Psoas muscle (tissue), 8 donors: ENCODE data around the gene ARHGEF26. TPM values are rescaled to one million over a fixed set of nuclear protein-coding genes. Genes with fewer than 3 reads are reported as not detected.

Experiments
- ATAC-seq, 4 donors: fragments of 200-7000 bp; cut with Tn5 transposase; one replicate each; pipeline ENCODE4 v1.9.1; 2020; ENCODE audit warnings: moderate library complexity in 3 of 4, mild to moderate bottlenecking in 2 of 4
- DNase-seq, 2 donors: peaks; one replicate each; pipeline ENCODE4 v3.0.0-alpha.2; 2020
- H3K27ac ChIP-seq: fragments of 200-600 bp; one replicate; pipeline ENCODE4 v1.8.0; 2022
- H3K27me3 ChIP-seq, 3 donors: fragments of 200-600 bp in 1 of 3; one replicate each; pipeline versions ENCODE4 v1.6.1 to v1.8.0; 2013 to 2022; ENCODE audit warnings: low read length in 2 of 3, mild to moderate bottlenecking in 2 of 3, moderate library complexity in 1 of 3; ENCODE audit not compliant: insufficient read depth in 3 of 3
- H3K36me3 ChIP-seq, 2 donors: fragments of 200-600 bp in 1 of 2; one replicate each; pipeline versions ENCODE4 v1.6.1 to v1.8.0; 2013 to 2022; ENCODE audit warnings: low read depth in 1 of 2, mild to moderate bottlenecking in 1 of 2, moderate library complexity in 1 of 2; ENCODE audit not compliant: insufficient read depth in 1 of 2
- H3K4me1 ChIP-seq: fragments of 200-600 bp; one replicate; pipeline ENCODE4 v1.8.0; 2022
- H3K4me3 ChIP-seq: fragments of 200-600 bp; one replicate; pipeline ENCODE4 v1.8.0; 2022; ENCODE audit warnings: mild to moderate bottlenecking
- H3K9me3 ChIP-seq: fragments of 200-600 bp; one replicate; pipeline ENCODE4 v1.8.0; 2022
- WGBS, 3 donors: extraction: QIAGEN DNeasy Blood & Tissue Kit; methylation state at CpG; one replicate each; pipeline versions ENCODE4 v1.1.6 to v1.1.7; 2013; 5-methylcytosine and 5-hydroxymethylcytosine counted together
- intact Hi-C, 2 donors: fragments of 100-400 bp; cut with DNase I; formaldehyde crosslinking; loops; one replicate each; pipeline versions ENCODE4 v1.11.0 to v1.14.2; 2022
- polyA plus RNA-seq, 3 donors: library from polyadenylated mRNA; stranded (reverse); fragments of 200-250 nt; gene quantifications; one replicate each; pipeline ENCODE4 v1.2.3, GENCODE V29; 2013
- total RNA-seq, 4 donors: library from RNA; stranded (reverse); fragmentation: NEBNext Ultra II Directional in 2 of 4; extraction: Animal tissue kit (Norgen Biotek cat#: 25700) in 2 of 4; gene quantifications; one replicate each; pipeline versions ENCODE4 v1.2.1 to v1.2.4, GENCODE V29; 2021 to 2023
- TF ChIP-seq, protein P1 (sequence below): fragments of 200-600 bp; IDR thresholded peaks from one replicate; pipeline ENCODE4 v1.8.0; 2022; ENCODE audit warnings: antibody characterized with exemption
- donor health status: healthy with polysubstance abuse.
- donor health status: DM: no; HTN: no; CAD: no; lungs with moderate emphysema.
- donor health status: Bipolar disorder and iron deficiency.
- donor health status: healthy.
- donor health status: DM: yes; HTN: yes; CAD: no.
- donor health status: DM: no; HTN: no; CAD: no.
- donor health status: DM: no; HTN: no; CAD: no.
- donor health status: DM: yes; HTN: yes; CAD: no.

Gene ARHGEF26
- total and polyA plus RNA-seq, 7 donors: 0.35 to 1.8 (median 0.42) TPM

GRCh38 chr3:154101250-154101649 lies 19.9 kb upstream of the ARHGEF26 start:
- no peaks in the 10 kb centered on the region for H3K9me3 ChIP-seq
- ATAC-seq (no peak), DNase-seq (no peak)
- no peak overlapping the region for H3K27ac ChIP-seq
- H3K36me3 ChIP-seq: no peaks in the 10 kb centered on the region
- WGBS, 3 donors: 88 to 97% (median 92%) methylated on average over 2 of the region's 2 CpGs
- H3K27me3 ChIP-seq: no peaks in the 10 kb centered on the region
- H3K4me1 ChIP-seq: no peaks in the 10 kb centered on the region
- intact Hi-C loops: no loop called here
- TF ChIP-seq, protein P1, sequence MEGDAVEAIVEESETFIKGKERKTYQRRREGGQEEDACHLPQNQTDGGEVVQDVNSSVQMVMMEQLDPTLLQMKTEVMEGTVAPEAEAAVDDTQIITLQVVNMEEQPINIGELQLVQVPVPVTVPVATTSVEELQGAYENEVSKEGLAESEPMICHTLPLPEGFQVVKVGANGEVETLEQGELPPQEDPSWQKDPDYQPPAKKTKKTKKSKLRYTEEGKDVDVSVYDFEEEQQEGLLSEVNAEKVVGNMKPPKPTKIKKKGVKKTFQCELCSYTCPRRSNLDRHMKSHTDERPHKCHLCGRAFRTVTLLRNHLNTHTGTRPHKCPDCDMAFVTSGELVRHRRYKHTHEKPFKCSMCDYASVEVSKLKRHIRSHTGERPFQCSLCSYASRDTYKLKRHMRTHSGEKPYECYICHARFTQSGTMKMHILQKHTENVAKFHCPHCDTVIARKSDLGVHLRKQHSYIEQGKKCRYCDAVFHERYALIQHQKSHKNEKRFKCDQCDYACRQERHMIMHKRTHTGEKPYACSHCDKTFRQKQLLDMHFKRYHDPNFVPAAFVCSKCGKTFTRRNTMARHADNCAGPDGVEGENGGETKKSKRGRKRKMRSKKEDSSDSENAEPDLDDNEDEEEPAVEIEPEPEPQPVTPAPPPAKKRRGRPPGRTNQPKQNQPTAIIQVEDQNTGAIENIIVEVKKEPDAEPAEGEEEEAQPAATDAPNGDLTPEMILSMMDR: no peak
- H3K4me3 ChIP-seq: no peak overlapping the region

DNA sequence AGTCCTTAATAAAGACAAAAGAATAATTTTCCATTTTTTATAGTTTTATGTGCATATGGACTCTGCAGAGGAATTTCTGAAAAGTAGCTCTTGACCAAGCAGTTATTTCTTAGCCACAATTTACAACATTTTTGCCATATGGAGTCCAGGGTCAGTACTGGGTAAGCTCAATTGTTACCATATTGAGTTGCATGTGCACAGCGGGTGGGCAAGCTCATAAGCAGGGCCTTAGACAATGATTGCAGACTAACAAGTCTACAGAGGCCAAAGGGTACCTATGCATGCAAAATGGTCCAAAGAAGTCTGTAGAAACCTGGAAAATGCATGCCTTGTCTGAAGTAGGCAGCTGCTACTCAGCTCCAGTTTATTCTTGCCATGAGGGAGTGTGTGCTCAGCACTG lies 19.0 kb upstream of the ARHGEF26 start:
- ATAC-seq (no peak), DNase-seq (no peak)
- intact Hi-C loops: no loop called here
- WGBS, 3 donors: 77 to 89% (median 79%) methylated on average over 1 of the region's 1 CpG
- Histone ChIP-seq H3K27ac (no peak overlapping the region), H3K27me3 (no peaks in the 10 kb centered on the region), H3K4me3 (no peak overlapping the region), H3K9me3 (no peaks in the 10 kb centered on the region), H3K36me3 (no peaks in the 10 kb centered on the region), H3K4me1 (no peaks in the 10 kb centered on the region)
- TF ChIP-seq, protein P1: no peak

DNA sequence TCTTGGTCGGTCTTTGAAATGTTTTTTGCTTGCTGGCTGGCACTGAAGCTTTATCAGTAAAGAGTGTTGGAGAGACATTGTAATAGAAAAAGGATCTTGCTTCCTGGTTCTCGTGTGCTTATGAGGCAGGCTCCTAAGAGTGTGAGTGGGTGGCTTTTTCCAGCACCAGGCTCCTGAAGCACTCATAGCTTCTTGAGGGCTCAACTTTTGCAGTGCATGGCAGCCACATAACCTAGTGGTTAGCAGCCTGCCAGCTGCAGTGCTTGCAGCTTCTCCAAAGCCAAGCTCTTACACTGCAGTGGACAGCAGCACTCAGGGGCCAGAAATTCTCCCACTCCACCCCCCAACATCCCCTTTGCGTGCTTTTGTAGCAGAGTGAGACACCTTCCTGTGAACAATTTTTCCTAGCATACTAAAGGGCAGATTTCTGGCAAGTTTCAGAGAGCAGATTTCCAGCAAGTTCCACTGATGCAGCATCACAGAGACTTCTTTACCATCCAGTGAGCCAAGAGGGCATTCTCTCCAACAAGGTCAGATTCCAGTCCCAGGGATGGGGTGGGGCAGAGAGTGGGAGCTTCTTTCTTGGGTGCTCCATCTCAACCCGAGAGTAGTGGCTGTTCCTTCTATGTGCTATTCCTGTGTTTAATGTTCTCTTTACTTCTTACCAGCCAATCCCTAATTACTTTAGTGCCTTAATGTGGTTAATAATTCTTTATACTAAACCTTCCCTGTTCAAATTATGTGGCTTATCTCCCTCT lies 15.8 kb upstream of the ARHGEF26 start:
- Histone ChIP-seq H3K9me3 (no peaks in the 10 kb centered on the region), H3K4me3 (no peak overlapping the region), H3K27ac (no peak overlapping the region), H3K4me1 (no peaks in the 10 kb centered on the region), H3K27me3 (no peaks in the 10 kb centered on the region), H3K36me3 (no peaks in the 10 kb centered on the region)
- ATAC-seq: no peak
- DNase-seq: no peak
- intact Hi-C loops: no loop called here
- WGBS, 3 donors: 68 to 72% (median 71%) methylated on average over 4 of the region's 4 CpGs
- TF ChIP-seq, protein P1: no peak

DNA sequence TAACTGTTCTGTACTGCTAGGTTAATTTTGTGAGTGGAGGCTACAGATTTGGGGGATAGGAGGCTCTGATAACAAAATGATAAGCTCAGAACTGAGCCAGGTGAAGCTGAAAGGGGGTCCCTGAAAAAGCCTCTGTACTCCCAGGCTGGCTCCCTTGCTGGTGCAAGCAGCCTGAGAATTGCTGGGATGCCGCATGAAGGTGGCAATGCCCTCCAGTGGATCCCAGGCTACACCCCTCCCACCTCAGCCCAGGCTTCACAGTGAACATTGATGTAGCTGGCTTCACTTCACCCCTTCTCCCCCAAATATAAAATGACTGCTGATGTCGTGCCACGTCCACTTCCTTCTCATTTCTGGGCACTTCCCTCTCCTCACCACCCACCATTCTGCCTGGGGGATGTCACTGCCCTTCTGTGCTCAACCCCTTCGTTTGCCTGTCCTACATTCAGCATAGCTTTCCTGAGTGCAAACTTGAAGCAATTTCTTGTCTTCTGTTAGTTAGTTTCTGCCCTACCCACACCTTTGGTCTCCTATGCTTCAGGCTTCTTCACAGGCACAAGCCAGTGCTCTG lies 9.7 kb upstream of the ARHGEF26 start:
- TF ChIP-seq, protein P1: no peak
- no peak for DNase-seq
- intact Hi-C loops: no loop called here
- no peaks in the 10 kb centered on the region for H3K36me3 ChIP-seq
- WGBS, 3 donors: 72 to 79% (median 72%) methylated on average over 4 of the region's 4 CpGs
- no peak overlapping the region for H3K27ac ChIP-seq
- no peak for ATAC-seq
- no peaks in the 10 kb centered on the region for H3K4me1 ChIP-seq
- H3K9me3 ChIP-seq: no peaks in the 10 kb centered on the region
- no peak overlapping the region for H3K4me3 ChIP-seq
- H3K27me3 ChIP-seq: no peaks in the 10 kb centered on the region
